NCI-H510A (cell line): Measurements from ENCODE around the gene ANKRD13B.

Source experiments
- DNase-seq: peaks from one replicate; lab custom pipeline; 2025; lab: John Stamatoyannopoulos, UW

The ANKRD13B gene

GRCh38 chr17:29594519-29595090 is 1.7 kb downstream of the ANKRD13B start:
- DNase-seq: no peak

DNA sequence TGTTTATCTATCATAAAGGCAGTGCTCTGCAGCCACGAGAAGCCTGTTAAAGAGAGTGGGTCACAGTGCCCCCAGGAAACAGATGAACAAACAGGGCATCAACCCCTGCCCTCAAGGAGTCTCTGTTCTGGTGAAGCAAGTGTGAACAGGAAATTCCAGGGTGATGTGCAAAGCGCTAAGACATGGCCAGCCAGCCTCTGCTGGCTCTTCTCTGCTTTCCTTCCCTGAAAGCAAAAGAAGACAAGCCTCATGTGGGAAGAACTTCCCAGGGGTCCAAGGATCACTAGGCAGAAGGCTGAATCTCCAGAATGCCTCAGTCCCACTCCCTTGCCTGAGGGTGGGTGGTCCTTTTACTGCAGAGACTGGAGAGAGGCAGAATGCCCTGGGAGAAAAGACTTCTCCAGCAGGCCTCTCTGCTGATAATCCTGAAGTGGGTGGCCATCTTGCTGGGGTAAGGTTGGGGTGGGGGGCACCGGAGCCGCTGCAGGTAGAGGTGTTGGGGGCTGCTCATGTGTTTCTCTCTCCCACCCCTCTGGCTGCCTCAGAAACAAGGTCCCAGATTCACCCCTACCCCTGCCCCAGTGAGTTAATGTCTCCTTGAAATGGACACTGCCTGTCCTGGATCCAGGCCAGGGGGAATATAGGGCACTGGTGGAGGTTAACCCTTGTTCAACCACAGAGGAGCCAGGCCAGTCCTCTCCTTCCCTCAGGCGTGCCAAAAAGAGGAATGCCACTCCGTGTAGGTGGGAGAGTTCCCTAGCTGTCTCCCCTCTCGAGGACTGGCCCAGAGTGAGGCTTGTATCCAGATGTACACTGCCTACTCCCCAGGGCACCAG is 2.4 kb downstream of the ANKRD13B start:
- no peak for DNase-seq

DNA sequence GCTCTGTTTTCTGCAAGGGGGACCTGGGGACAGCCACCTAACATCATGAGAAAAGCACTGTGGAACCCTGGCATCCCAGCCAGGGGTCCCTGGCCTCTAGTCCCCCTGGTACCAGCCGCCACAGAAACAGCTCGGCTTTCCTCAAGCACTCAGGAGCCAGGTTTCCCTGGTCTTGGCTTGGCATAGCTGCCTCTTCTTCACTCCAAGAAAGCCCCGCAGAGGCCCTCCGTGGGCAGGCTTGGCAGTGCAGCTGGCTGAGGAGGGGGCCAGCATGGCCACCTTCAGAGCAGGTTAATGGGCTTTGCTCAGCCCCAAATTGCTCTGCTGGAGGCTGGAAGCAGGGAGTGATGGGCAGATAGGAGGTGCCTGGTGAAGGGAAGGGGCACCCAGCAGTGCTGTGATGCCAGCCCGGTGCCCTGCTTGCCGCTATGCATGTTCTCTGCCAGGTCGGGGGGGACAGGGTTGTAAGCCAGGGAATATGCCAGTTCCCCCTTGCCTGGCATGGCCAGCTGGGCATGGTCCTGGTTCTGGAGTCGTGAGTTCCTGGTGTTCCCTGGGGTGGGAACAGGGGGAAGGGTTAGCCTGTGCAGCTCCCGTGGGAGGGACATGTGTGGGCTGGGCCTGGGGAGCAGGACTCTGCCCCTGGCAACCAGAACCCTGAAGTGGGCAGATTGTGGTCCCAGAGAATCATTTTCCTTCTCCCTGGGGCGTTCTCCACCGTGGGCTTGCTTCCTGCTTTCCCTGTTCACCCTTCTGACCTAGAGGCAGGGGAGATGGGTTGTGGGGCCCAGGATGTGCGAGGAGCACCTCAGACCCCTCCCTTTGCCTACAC is 3.2 kb downstream of the ANKRD13B start:
- DNase-seq: no peak

DNA sequence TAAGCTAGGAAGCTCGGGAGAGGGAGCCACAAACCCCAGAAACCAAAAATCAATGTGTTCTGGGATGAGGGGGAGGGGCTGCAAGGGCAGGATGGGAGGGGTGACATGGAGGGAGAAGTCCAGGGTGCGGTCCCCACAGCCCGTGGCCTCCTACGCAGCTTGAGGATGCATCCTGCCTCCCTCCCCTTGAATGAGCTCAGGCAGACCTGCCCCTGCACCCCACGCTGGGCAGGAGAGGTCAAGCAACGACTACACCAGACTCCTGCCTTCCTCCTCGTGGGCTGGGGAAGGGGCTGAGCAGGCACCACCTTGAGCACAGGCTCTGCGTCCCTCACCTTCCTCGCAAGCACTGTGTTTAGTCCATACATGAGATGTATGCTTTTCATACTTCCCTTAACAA is 3.9 kb downstream of the ANKRD13B start:
- no peak for DNase-seq

DNA sequence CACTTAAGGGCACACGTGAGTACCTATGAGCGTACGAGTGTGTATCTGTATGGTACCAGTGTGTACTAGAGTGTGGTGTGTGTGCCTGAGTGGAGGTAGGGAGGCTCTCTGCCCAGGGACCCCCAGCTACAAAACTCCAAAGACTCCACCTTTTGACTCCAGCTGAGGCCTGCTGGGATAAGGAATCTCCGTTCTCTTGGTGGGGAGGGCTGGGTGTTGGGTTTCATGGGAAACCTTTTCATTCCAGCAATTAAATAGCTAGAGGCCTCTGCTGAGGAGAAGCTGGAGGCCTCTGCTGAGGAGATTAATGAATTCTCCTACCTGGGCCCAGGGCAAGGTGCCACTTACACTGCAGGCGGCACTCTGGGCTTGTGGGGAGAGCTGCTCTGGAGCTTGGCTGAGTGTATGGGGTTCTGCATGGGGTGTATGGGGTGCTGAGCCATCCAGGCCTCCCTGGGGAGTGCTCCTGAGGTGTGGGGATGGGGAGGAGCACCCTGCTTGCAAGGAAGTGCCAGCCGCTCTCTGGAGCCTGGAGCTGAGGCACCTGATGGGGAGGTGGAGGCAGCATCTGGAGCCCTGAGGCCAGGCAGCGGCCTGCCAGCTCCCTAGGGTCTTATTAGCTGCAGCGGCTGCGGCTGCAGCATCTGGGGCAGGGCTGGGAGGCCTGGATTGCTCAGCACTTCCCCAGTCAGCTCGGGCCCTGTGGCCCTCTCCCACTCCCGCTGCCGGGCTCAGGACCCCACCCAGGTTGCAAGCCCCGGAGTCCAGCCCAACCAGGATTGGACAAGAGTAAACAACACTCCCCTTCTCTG is 4.6 kb downstream of the ANKRD13B start:
- no peak for DNase-seq

GRCh38 chr17:29603109-29603674 is 10.3 kb downstream of the ANKRD13B start:
- no peak for DNase-seq

DNA sequence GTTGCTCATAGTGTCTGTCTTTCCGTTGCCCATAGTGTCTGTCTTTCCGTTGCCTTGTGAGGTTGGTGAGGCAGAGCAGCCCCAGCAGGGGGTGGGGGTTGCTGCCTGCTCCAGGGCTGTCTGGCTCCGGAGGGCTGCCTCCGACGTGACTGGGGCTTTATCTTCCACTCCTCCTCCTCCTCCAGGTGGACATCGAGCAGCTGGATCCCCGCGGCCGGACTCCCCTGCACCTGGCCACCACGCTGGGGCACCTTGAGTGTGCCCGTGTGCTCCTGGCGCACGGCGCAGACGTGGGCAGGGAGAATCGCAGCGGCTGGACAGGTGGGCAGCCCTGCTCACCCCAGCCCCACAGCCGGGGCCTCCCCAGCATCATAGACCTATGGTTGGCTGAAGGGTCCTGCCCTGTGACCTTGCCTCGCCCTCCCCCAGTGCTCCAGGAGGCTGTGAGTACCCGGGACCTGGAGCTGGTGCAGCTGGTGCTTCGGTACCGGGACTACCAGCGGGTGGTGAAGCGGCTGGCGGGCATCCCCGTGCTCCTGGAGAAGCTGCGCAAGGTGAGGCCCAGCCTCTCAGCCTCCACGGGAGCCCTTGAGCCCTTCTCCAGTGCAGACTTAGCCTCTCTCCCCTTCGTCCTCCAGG is 14.7 kb downstream of the ANKRD13B start:
- no peak for DNase-seq

GRCh38 chr17:29608986-29609385 is 16.1 kb downstream of the ANKRD13B start:
- no peak for DNase-seq

GRCh38 chr17:29610395-29610794 is 17.5 kb downstream of the ANKRD13B start:
- DNase-seq: no peak

GRCh38 chr17:29611351-29612093 is 18.6 kb downstream of the ANKRD13B start:
- DNase-seq: no peak

DNA sequence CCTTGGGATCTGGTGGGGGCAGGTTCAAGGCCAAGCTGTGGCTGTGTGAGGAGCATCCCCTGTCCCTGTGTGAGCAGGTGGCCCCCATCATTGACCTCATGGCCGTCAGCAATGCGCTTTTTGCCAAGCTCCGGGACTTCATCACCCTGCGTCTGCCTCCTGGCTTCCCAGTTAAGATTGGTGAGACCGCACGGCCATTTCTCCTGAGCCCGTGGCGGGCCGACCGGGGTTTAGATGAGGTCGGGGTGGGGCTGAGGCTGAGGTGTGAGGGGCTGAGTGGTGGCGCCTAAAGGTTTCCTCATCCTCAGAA is 19.1 kb downstream of the ANKRD13B start:
- DNase-seq: no peak

DNA sequence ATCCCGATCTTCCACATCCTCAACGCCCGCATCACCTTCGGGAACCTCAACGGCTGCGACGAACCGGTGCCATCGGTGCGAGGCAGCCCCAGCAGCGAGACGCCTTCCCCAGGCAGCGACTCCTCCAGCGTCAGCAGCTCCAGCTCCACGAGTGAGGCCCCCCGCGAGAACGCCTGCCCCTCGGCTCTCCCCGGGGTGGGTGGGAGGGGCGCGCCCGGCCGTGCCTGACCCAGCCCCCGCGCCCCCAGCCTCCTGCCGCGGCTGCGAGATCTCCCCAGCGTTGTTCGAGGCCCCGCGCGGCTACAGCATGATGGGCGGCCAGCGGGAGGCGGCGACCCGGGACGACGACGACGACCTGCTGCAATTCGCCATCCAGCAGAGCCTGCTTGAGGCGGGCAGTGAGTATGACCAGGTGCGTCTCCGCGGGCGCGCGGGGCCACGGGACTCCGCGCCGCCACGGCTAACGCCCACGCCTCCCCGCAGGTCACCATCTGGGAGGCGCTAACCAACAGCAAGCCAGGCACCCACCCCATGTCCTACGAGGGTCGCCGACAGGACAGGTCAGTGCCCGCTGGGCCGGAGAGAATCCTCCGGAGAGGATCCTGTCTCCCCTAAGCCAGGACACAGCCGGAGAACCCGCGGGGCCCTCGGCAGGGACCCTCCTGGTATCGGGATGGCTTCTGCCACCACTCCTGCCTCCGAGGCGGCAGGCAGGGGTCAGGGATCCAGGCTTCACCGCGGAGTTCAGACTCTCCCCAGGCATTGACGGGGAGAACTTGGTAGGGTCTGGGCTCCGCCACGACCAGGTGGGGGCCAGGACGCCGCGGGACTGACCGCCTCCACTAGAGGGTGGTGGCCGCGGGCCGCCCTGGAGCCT is 19.7 kb downstream of the ANKRD13B start:
- DNase-seq: no peak

- no peak for DNase-seq
Observed at GRCh38 chr17:29613352-29613837, 20.5 kb downstream of the ANKRD13B start.

- DNase-seq: no peak
Observed at GRCh38 chr17:29613856-29614255, 20.9 kb downstream of the ANKRD13B start.

DNA sequence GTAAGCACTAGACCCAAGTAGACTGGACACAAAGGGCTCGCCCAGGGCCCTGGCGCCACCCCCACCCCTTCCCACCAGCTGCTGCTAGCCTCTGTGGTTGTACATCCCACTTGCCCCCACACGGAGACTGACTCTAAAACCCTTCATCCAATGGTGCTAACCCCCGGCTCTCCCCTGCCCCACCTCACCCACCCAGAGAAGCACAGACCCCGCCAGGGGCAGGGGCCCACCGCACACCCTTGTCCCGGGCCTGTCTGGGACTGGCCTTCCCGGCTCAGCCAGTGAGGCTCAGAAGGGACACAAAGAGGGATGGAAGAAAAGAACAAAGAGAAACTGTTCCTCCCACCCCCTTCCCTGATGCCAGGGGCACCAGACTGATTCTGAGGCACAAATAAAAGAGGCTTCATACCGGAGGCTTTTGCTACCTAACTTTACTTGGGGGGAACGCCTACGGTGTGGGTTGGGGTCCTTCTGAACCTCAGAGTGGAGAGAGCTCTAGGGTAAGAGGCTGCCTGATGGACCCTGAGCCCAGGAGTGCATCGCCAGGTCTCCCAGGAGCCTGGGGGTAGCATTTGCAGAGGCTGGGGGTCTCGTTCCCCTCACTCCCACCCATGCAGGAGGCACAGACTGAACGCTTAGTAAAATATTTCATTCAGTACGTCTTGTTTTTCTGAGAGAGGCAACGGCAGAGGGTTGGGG is 21.6 kb downstream of the ANKRD13B start:
- no peak for DNase-seq

GRCh38 chr17:29615048-29615385 is 22.1 kb downstream of the ANKRD13B start:
- no peak for DNase-seq

- no peak for DNase-seq
Observed at GRCh38 chr17:29615492-29616299, 22.8 kb downstream of the ANKRD13B start.
